ENCODE measurements around the gene RASGRF1.

GRCh38 chr15:79116771-79117170, 26.2 kb upstream of the RASGRF1 start:
- no peak for TF ChIP-seq POLR2AphosphoS5 (IDR thresholded peaks at IDR 0.05; ENCODE audit: low read depth)
- TF ChIP-seq GABPA (IDR thresholded peaks at IDR 0.05; ENCODE audit: low read depth): no peak
- no peak for TF ChIP-seq CTCF (IDR thresholded peaks at IDR 0.05; ENCODE audit: insufficient read depth, low read length)
